HFFc6 (cell line): ENCODE measurements around the gene FETUB. TPM values are rescaled to one million over a fixed set of nuclear protein-coding genes. Genes with fewer than 3 reads are reported as not detected.

Source experiments
- DNase-seq: peaks from one replicate; pipeline ENCODE4 v3.0.0-alpha.2; 2018
- H3K27ac Mint-ChIP-seq: 2 replicates; pipeline ENCODE4 v1.8.0; 2020; ENCODE audit warnings: mild to moderate bottlenecking, mixed read lengths
- H3K27me3 Mint-ChIP-seq: 2 replicates; pipeline ENCODE4 v1.8.0; 2021; ENCODE audit warnings: mild to moderate bottlenecking, moderate library complexity, mixed read lengths; ENCODE audit not compliant: insufficient read depth
- H3K36me3 Mint-ChIP-seq: 2 replicates; pipeline ENCODE4 v1.8.0; 2021; ENCODE audit warnings: low read depth, mixed read lengths
- H3K4me1 Mint-ChIP-seq: 2 replicates; pipeline ENCODE4 v1.8.0; 2020; ENCODE audit warnings: low read depth, mixed read lengths
- H3K4me3 Mint-ChIP-seq: 2 replicates; pipeline ENCODE4 v1.8.0; 2020; ENCODE audit warnings: mild to moderate bottlenecking, moderate library complexity, mixed read lengths
- H3K9me3 Mint-ChIP-seq: 2 replicates; pipeline ENCODE4 v1.8.0; 2020; ENCODE audit warnings: mild to moderate bottlenecking, mixed read lengths
- CTCF ChIP-seq: fragments of 200-600 bp; sonication (generic); IDR thresholded peaks from 2 replicates; pipeline ENCODE4 v1.5.0; 2021; ENCODE audit warnings: antibody characterized with exemption, mild to moderate bottlenecking
- total RNA-seq, 6 experiments: library from RNA; stranded (reverse); fragmentation: NEBNext Ultra II Directional; extraction: Animal tissue kit (Norgen Biotek cat#: 25700); gene quantifications; 2 replicates in 1 of 6; 3 replicates in 5 of 6; pipeline ENCODE4 v1.2.3, GENCODE V29; 2021

FETUB gene
- total RNA-seq, 6 experiments from 2014 or later = not detected

GRCh38 chr3:186614597-186615483, 25.4 kb upstream of the FETUB start:
- Mint-ChIP-seq H3K4me3 (peak overlapping the region; percentile 16; the same call in 1 of the 2 replicates), H3K9me3 (no peaks in the 10 kb centered on the region), H3K4me1 (peaks cover 28% of the 10 kb centered on the region), H3K36me3 (no peaks in the 10 kb centered on the region), H3K27ac (no peak overlapping the region), H3K27me3 (peaks cover 10% of the 10 kb centered on the region)
- DNase-seq = peak; percentile 66
- peak; percentile 98 for TF ChIP-seq CTCF

- H3K9me3 Mint-ChIP-seq = no peaks in the 10 kb centered on the region
- H3K4me1 Mint-ChIP-seq = peaks cover 28% of the 10 kb centered on the region
- H3K27me3 Mint-ChIP-seq = peaks cover 9% of the 10 kb centered on the region
These were observed 23.9 kb upstream of the FETUB start for GRCh38 chr3:186616299-186616617.

GRCh38 chr3:186617036-186617946, 22.9 kb upstream of the FETUB start:
- Mint-ChIP-seq H3K9me3 (no peaks in the 10 kb centered on the region), H3K4me3 (peak overlapping the region; percentile 76), H3K4me1 (peaks cover 28% of the 10 kb centered on the region), H3K36me3 (no peaks in the 10 kb centered on the region), H3K27me3 (peaks cover 8% of the 10 kb centered on the region), H3K27ac (peak overlapping the region; percentile 38; the same call in 1 of the 2 replicates)
- peak; percentile 99 for DNase-seq
- peak; percentile 97 for TF ChIP-seq CTCF

More at GRCh38 chr3:186616299-186616617, 23.9 kb upstream of the FETUB start:
- TF ChIP-seq CTCF = no peak
- Mint-ChIP-seq H3K27ac (no peak overlapping the region), H3K4me3 (no peak overlapping the region), H3K36me3 (no peaks in the 10 kb centered on the region)
- DNase-seq = no peak

GRCh38 chr3:186618318-186618938, 21.8 kb upstream of the FETUB start:
- Mint-ChIP-seq H3K36me3 (no peaks in the 10 kb centered on the region), H3K27ac (no peak overlapping the region), H3K4me3 (no peak overlapping the region), H3K4me1 (peaks cover 28% of the 10 kb centered on the region), H3K27me3 (peaks cover 7% of the 10 kb centered on the region), H3K9me3 (no peaks in the 10 kb centered on the region)
- DNase-seq = no peak
- no peak for TF ChIP-seq CTCF

- Mint-ChIP-seq H3K27me3 (peaks cover 6% of the 10 kb centered on the region), H3K4me1 (peaks cover 25% of the 10 kb centered on the region), H3K4me3 (no peak overlapping the region), H3K36me3 (no peaks in the 10 kb centered on the region), H3K27ac (no peak overlapping the region), H3K9me3 (no peaks in the 10 kb centered on the region)
- DNase-seq = no peak
- TF ChIP-seq CTCF = no peak
These were observed 20.4 kb upstream of the FETUB start for GRCh38 chr3:186619787-186620212.
